Right ventricle myocardium superior (tissue), 1 donor: ENCODE results near the gene SNRPB2. TPM values are rescaled to one million over a fixed set of nuclear protein-coding genes. Genes with fewer than 3 reads are reported as not detected.
A peak's percentile ranks its signal among the peaks of the same experiment; 100 is the strongest.

Experiments used
- ATAC-seq: fragments of 200-7000 bp; cut with Tn5 transposase; one replicate; pipeline ENCODE4 v1.9.1; 2020; ENCODE audit warnings: mild to moderate bottlenecking; ENCODE audit not compliant: poor library complexity
- DNase-seq: peaks from one replicate; pipeline ENCODE4 v3.0.0-alpha.2; 2020
- intact Hi-C: fragments of 100-400 bp; cut with DNase I; formaldehyde crosslinking; loops from one replicate; pipeline ENCODE4 v1.11.2; 2022
- long read RNA-seq: library from polyadenylated mRNA; unstranded; transcript quantifications from one replicate; pipeline ENCODE4 v2.0.0, GENCODE V29; 2021
- total RNA-seq: library from RNA; stranded (reverse); fragmentation: NEBNext Ultra II Directional; extraction: Animal tissue kit (Norgen Biotek cat#: 25700); gene quantifications from one replicate; pipeline ENCODE4 v1.2.1, GENCODE V29; 2021
- donor health status: DM: no; HTN: yes; CAD: no; lungs with severe emphysema.

The SNRPB2 gene
- 28.5 TPM for total RNA-seq
- long read RNA-seq, transcript SNRPB2-202 (7 exons, 1,588 nt) = minor isoform, 10 of 41 reads
- long read RNA-seq, transcript SNRPB2-201 (7 exons, 2,452 nt) = major isoform, 30 of 41 reads
- long read RNA-seq, partial matches to known transcripts = 1 of 41 reads
- long read RNA-seq, other reads (novel, unspliced or antisense) = 0 of 41 reads

DNA sequence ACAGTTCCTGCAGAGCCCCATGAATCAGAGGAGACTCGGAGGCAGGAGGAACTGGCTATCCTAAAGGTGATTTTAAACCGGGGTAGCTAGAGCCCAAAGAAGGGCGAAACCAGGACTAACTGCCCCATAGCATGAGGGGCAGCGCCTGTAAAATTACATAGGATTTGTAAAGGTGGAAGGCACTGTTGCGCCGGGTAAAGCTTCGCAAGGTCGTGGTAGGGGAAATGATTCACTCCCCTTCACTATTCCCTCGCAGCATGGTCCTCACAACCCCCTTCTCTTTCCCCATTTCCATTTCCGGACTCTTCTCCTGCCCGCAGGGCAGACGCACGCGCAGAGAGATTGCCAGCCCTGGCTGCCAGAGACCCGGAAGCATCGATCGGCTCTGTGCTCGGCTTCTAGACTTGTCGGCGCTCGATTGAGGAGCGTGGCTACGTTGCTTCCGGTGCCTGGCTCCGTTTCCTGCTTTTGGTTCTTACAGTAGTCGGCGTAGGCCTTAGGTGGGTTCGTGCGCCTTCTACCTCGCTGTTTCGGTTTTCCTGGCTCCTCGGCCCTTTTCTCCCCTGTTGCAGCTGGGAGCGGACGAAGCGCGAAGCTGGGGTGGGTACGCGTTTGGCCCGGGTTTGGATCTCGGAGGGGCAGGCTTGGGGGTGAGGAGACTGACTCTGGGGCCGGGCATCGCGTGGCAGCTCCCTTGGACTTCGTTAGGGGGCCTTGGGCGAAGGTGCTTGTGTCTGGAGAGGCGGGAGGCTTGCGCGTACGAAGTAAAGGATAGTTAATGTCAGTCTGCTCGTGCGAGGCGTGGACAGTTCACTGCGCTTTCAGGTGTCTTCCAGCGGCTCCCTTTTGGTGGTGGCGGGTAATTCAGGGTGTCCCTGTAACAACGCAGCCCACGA, at the start of gene SNRPB2:
Gene SNRPB2 (plus strand): TSS at position 462 of the 896 bp plus-strand sequence. CDS start 1,677 bp downstream, outside the sequence.
- peak; percentile 96 for DNase-seq
- peak; percentile 100 for ATAC-seq

GRCh38 chr20:16684416-16684815, 45.4 kb upstream of the SNRPB2 start:
- no peak for ATAC-seq
- no peak for DNase-seq
- intact Hi-C loops = no loop called here

More for the DNA sequence above, at the start of gene SNRPB2:
- intact Hi-C loops = loop anchor here (5.0 kb wide), 1 partner anchor 158 kb away; the partner anchor contains the start of gene KIF16B

- DNase-seq (no peak), ATAC-seq (no peak)
- intact Hi-C loops = no loop called here
These were observed 39.9 kb upstream of the SNRPB2 start for GRCh38 chr20:16689906-16690305.

- no peak for DNase-seq
- intact Hi-C loops = no loop called here
- ATAC-seq = no peak
These were observed 38.4 kb upstream of the SNRPB2 start for GRCh38 chr20:16691381-16691780.

GRCh38 chr20:16692009-16692408, 37.8 kb upstream of the SNRPB2 start:
- intact Hi-C loops = no loop called here
- DNase-seq = no peak
- no peak for ATAC-seq

GRCh38 chr20:16692442-16692841, 37.4 kb upstream of the SNRPB2 start:
- ATAC-seq (no peak), DNase-seq (no peak)
- intact Hi-C loops = no loop called here

DNA sequence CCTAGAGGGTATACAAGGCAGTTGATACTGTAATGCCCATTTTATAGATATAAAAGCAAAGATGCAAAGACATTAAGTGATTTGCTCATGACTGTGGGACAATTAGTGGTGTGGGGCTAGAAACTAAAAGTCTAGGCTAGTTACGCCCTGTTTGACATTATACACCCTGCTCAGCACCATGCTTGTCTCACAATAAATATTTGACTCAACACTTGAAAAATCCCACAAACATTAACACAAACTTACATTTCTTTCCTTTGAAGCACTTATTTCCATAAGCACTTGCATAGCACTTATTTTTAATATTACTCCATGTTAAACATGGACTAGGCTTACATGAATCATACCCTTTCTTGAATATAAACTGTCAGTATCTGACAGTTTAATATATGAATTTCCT, 36.5 kb upstream of the SNRPB2 start:
- DNase-seq (no peak), ATAC-seq (no peak)
- intact Hi-C loops = no loop called here

- no peak for DNase-seq
- intact Hi-C loops = no loop called here
- no peak for ATAC-seq
These were observed 35.7 kb upstream of the SNRPB2 start for GRCh38 chr20:16694161-16694560.

DNA sequence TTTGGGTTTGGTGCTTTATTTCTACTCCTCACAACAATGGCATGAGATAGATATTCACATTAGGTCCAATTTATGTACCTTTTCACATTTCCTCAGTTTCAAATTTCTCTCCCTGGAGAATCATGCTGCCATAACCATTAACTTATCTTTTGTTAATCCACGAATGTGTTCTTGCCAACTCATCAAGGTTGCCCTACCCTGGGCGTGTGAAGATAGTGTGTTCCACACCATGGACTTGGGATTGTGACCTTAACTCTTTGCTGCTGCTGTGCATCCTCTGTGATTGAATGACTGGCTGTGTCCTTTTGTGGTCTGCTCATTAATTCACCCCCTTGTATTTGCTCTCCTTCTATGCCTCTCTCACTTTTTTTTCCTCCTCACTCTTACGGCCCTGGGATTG, 34.2 kb upstream of the SNRPB2 start:
- intact Hi-C loops = no loop called here
- ATAC-seq (no peak), DNase-seq (no peak)

- ATAC-seq (no peak), DNase-seq (no peak)
- intact Hi-C loops = no loop called here
These were observed 30.5 kb upstream of the SNRPB2 start for GRCh38 chr20:16699293-16699692.

GRCh38 chr20:16701296-16701695, 28.5 kb upstream of the SNRPB2 start:
- ATAC-seq (peak; percentile 48), DNase-seq (no peak)
- intact Hi-C loops = no loop called here

- DNase-seq = no peak
- intact Hi-C loops = no loop called here
- ATAC-seq = peak; percentile 83
These were observed 26.3 kb upstream of the SNRPB2 start for GRCh38 chr20:16703570-16703969.

DNA sequence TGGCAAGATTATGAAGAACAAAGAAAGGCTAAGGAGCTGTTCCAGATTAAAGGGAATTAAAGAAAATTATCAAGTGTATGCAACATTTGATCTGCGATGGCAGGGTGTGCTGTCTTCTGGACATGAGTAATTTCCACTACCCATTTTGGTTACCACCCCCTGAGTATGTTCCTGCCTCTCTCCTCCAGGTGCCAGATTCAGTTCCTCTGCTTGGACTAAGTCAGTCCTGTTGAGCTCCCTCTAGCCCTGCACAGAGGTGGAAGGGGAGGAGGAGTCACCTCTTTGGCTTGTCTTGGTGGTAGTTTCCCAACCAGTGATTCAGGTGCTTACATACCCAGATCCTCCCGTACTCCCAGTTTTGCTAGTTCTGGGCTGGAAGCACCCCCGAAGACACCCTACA, 22.2 kb upstream of the SNRPB2 start:
- ATAC-seq (no peak), DNase-seq (no peak)
- intact Hi-C loops = no loop called here

GRCh38 chr20:16708602-16709001, 21.2 kb upstream of the SNRPB2 start:
- DNase-seq (no peak), ATAC-seq (no peak)
- intact Hi-C loops = no loop called here

- no peak for DNase-seq
- intact Hi-C loops = no loop called here
- ATAC-seq = no peak
These were observed 20.8 kb upstream of the SNRPB2 start for GRCh38 chr20:16709017-16709416.

DNA sequence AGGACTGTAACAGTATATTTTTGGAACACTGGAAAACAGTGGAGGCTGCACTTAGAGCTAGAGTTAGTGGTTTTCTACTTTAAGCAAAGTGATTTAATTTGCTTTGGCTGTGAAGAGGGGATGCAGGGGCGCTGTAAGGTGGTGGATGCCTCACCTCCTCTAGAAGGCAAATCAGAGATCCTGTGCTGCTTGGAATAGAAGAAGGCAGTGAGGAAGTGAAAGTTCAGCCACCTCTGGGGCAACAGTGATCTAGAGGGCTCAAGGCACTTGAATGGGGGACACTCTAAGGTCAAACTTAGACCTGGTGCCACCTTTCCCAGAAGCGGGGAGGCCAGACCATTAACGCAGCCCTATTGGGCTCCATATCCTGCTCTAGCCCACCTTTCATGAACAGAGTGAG, 19.0 kb upstream of the SNRPB2 start:
- ATAC-seq (no peak), DNase-seq (no peak)
- intact Hi-C loops = no loop called here

DNA sequence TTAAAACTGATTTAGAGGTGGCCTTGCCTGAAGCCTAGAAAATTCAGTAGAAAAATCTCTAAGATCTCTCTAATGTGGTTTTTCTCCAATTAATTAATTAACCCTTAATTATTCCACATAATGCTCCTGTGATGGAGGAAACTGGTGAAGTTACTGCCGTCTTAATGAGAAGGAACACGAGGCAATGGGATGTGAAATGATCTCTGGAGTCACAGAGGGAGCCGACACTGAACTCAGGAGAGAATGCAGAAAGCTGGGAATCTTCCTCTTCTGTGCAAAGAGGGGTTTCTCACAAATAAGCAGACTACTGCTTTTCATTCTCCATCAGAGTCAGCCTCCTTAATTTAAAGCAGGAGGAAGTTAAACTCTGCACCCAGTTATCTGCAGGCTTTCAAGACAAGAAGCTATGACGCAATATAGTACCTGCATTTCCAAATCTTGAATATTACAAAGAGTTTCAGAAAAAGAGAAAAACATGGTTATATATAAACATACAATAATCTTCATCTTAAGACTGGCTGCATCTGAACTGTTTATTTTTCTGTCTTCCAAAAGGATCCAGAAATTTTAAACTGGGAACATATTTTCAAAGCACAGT, 18.1 kb upstream of the SNRPB2 start:
- ATAC-seq = no peak
- DNase-seq = no peak
- intact Hi-C loops = no loop called here

DNA sequence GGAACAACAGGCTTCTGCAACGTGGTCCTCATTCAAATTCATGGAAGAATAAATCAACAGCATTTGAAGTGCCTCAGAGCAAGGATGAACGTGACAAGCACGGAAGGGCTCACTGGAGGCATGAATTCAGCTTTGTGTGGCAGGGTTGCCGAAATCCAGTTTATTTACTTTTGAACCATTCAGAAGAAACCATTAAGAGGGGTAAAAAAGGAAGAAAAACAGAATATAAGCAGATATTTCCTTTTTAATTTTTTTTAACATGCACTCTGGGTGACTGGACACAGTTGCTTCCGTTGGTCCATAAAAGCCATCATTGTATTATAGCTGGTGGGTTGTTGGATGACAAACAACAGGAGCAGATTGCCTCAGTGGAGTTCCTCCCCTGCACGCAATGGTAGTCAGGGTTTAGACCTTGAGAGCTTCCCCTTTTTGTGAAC, 17.3 kb upstream of the SNRPB2 start:
- intact Hi-C loops = no loop called here
- DNase-seq (no peak), ATAC-seq (no peak)

DNA sequence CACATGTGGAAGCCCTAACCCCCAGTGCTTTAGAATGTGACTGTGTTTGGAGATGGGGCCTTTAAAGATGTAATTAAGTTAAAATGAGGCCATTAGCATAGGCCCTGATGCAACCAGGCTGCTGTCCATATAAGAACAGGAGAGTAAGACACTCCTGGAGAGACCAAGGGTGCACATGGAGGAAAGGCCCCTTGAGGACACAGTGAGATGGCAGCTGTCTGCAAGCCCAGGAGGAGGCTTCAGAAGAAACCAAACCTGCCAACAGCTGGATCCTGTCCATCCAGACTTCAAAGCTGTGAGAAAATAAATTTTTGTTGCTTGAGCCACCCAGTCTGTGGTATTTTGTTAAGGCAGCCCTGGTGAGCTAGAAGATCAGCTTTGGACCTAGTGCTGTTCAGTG, 16.8 kb upstream of the SNRPB2 start:
- DNase-seq (no peak), ATAC-seq (no peak)
- intact Hi-C loops = no loop called here

DNA sequence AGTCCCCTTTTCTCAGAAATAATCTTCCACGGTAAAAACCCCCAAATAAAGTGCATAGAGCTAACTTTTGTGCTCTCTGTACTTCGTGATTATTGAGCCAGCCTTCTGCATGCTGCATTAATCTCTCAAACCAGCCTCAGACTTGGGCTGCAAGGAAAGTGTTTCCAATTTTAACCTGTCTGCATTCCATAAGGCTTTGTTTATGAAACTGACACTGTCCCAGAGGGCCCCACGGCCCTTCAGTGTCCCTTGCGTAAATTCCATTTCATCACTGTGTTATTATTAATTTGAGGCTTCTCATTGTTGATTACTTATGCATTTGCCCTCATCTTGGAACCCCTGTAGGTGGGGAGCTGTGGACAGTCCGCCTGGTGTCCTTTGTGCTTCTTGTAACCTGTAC, 15.6 kb upstream of the SNRPB2 start:
- peak; percentile 90 for ATAC-seq

More for the DNA sequence above, 15.6 kb upstream of the SNRPB2 start:
- intact Hi-C loops = no loop called here
- no peak for DNase-seq
